Stimulated activated CD4-positive, alpha-beta T cell treated with anti-CD3 and anti-CD28 coated beads, TNF-alpha, amount 100 ng/mL, for 4 hours (primary cell): Measurements from ENCODE around the gene PPFIBP1.
A peak's percentile ranks its signal among the peaks of the same experiment; 100 is the strongest.
"Not testable (repeated sequence)": the region's sequence is repeated elsewhere in the genome, so short reads cannot be mapped to it uniquely, and the experiment has no call there.

Experiments used
- DNase-seq, 3 experiments: peaks; one replicate each; pipeline ENCODE4 v3.0.0-alpha.2; 2020; ENCODE audit warnings: low read depth in 3 of 3

The PPFIBP1 gene

DNA sequence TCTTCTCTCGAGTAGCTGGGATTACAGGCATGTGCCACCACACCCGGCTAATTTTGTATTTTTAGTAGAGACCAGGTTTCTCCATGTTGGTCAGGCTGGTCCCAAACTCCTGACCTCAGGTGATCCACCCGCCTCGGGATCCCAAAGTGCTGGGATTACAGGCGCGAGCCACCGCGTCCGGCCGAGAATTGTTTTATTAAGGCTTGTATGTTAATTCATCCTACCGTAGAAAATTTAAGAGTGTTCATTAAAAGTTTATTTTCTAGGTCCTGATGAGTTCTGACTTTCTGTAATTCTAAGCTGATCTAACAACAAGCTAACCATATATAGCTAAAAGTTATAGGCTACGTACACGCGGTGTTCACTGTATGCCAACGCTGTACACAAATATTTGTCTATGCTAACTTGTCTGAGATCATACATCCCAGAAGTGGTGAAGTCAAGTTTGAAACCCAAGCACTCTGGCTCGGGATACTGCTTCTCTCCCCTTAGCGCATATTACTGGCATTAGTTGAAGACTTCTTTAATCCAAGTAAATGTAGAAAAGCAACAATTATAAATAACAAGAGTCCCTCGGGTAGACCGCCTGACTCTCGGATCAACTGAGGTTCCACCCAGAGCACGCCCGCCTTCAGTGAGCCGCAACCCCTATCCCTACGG, 186.1 kb downstream of the PPFIBP1 start:
- DNase-seq: no peak

GRCh38 chr12:27710592-27711316, 186.7 kb downstream of the PPFIBP1 start, which contains the start of gene MRPS35:
TSS of gene MRPS35 (plus strand) at chr12:27710832. CDS start at chr12:27710844, 12 bp downstream.
- peak; percentile 80 to 87 (median 82) for DNase-seq

- DNase-seq: no peak
Measured at GRCh38 chr12:27711317-27711682, 187.3 kb downstream of the PPFIBP1 start.

DNA sequence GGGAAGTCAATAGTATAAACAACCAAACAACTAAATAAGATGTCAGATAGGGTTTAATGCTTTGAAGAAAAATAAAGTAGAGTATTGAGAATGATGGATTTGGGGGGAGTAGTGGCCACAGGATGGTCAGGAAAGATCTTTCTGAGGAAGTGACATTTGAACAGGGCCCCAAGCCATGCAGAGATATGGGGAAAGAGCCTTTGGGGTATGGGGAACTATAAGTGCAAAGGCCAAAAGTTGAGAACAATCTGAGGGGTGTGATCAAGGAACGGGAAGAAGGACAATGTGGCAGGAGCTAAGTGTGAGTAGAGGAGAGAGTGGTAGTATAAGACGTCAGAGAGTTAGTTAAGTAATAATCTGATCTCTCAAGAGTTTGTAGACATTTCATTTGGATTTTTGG, 188.0 kb downstream of the PPFIBP1 start:
- DNase-seq: no peak

GRCh38 chr12:27723212-27723611, 199.2 kb downstream of the PPFIBP1 start:
- DNase-seq: no peak

DNA sequence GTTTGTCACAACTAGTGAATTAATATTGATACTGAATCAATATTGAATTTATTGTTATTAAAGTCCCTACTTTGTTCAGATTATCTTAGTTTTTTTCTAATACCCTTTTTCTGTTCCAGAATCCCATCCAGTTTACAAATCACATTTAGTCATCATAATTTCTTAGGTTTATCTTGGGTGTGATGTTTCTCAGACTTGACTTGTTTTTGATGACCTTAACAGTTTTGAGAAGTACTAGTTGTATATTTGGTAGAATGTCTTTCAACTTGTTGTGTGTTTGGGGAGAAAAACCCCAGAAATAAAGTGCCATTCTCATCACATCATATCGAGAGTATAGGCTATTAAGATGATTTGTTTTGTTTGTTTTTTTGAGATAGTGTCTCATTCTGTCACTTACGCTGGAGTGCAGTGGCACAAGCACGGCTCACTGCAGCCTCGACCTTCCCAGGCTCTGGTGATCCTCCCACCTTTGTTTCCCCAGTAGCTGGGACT, 206.1 kb downstream of the PPFIBP1 start:
- no peak for DNase-seq

GRCh38 chr12:27732281-27732680, 208.3 kb downstream of the PPFIBP1 start:
- no peak for DNase-seq

DNA sequence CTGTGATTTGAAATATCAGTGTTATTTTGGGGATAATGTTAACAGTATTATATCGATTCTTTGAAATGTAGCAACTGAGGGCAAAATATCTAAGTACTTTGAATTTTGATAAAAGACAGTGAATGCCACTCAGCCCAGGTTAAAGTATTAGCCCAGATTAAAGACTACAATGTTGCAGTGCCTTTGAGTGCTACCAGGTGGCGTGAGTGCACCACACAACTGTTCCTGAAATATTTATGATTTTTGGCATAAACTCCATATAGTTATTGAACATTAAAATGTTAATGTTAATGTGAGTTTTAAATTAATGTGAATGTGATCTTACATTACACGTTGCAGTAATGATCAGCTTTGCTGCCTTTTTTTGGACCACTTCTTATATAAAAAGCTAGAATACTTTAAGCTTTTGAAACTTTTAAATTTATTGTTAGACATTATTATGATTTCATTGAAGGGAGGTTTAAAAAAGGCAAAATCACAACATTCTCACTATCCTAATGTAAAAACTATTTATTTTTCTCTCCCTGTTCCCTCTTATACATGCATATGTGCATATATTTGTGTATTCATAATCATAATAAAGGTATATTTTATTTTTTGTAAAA, 209.1 kb downstream of the PPFIBP1 start:
- peak in 1 of 3 experiments; percentile 23 for DNase-seq

DNA sequence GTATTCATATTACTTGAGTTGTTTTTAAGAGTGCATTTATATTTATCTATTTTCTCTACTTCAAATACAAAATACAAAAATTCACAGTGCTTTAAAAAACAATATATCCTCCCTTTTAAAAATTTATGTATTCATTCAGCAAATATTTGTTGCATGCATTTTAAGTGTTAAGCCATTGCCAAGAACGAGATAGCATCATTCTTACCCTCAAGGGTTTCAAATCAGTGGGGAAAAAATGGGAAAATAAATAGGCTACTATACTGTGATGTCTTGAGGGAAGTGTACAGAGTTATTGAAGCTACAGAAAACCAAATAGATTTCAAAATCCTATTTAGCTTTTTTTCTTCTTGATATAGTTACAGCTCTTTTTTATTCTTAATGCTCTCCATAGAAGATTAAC, 209.8 kb downstream of the PPFIBP1 start:
- DNase-seq: no peak

DNA sequence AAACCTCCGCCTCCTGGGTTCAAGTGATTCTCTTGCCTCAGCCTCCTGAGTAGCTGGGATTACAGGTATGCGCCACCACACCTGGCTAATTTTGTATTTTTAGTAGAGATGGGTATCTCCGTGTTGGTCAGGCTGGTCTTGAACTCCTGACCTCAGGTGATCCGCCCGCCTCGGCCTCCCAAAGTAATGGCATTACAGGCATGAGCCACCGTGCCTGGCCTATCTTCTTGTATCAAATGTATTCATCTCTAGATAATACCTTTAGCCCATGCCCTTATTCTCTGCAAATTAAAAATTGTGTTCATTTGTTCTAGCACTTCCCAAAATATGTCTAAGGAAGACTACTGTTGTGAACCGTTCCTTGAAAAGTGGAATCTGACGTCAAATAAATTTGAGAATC, 210.3 kb downstream of the PPFIBP1 start:
- DNase-seq: not testable (repeated sequence)

DNA sequence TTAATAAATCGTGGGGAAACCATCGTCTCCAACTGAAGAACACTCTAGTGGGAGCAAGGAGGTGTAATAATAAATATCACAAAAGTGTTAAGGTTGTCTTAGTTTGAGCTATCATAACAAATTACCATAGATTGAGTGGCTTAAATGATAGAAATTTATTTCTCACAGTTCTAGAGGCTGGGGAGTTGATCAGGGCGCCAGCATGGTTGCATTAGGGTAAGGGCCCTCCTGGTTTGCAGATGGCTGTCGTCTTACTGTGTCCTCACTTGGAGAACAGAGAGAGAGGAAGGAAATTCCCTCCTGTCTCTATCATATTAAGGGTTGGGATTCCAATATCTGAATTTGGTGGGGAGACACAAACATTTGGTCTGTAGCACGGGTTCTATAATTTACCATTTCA, 219.6 kb downstream of the PPFIBP1 start:
- no peak for DNase-seq
